Measurements from ENCODE around the gene TDRD9.

TDRD9 gene

DNA sequence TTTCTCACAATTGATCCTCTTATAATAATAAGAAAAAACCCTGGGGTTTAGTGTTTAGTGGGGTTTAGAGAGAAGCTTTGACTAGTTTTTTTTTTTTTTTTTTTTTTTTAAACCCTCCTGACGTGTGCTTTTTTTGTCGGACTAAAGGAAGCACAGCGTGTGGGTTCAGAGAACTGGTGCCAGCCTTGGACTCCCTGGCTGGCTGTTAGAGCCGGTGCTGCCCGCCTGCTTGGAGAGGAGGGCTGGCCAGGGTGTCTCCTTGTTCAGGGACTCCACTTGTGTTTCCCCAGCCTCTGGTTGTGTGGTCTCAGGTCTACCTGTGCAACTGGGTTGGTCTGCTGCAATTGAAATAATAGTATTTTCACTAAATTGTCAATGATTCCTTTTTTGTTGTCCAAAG lies 103.1 kb downstream of the TDRD9 start:
- Histone ChIP-seq H3K4me3 (ENCODE audit: low read depth, low read length) (no peak overlapping the region), H2AFZ (ENCODE audit: low read length, unreplicated experiment) (no peak overlapping the region), H3K36me3 (ENCODE audit: insufficient read depth, low read length) (no peaks in the 10 kb centered on the region), H3K4me1 (ENCODE audit: control insufficient read depth, insufficient read depth, low read length, unreplicated experiment) (no peaks in the 10 kb centered on the region), H3K79me2 (ENCODE audit: control insufficient read depth, insufficient read depth, low read length, unreplicated experiment) (no peaks in the 10 kb centered on the region), H3K27me3 (ENCODE audit: insufficient read depth, low read length) (peaks cover 71% of the 10 kb centered on the region), H3K27ac (ENCODE audit: low read depth, low read length) (no peak overlapping the region)

DNA sequence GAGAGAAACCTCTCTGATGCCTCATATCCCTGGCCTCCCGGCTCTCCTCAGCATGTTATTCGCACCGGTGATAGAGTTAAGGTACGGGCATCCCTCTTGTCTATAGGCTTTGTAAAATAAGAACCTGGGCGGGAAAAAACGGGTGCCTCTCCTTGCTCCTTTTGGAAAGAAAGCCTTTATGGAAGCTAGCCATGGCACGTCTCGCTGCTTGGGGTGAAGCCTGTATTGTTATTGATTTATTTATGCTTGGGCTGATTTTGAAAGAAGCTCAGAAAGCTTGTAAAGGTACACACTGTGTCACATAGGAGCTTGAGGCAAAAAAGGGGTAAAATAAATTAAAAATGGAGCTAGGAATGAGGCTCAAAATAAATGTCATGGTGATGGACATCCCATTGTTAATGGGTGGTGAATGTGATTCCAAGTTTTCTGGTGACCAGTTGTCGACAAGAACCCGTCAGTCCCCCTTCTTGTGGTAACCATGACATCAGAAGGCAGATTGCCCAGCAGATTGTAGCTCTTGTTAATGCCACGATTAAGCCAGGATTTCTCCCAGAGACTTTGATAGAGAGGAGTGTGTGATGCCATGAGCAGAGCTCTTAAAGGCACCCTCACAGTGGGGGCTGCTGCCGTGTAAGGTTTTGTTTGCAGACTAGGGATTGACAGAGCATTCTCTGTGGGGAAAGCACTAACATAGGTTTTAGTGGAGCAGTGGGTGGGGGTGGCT lies 106.9 kb downstream of the TDRD9 start:
- Histone ChIP-seq H3K4me3 (ENCODE audit: low read depth, low read length) (no peak overlapping the region), H3K79me2 (ENCODE audit: control insufficient read depth, insufficient read depth, low read length, unreplicated experiment) (no peaks in the 10 kb centered on the region), H3K27me3 (ENCODE audit: insufficient read depth, low read length) (peaks cover 77% of the 10 kb centered on the region), H3K4me1 (ENCODE audit: control insufficient read depth, insufficient read depth, low read length, unreplicated experiment) (no peaks in the 10 kb centered on the region), H3K36me3 (ENCODE audit: insufficient read depth, low read length) (no peaks in the 10 kb centered on the region), H2AFZ (ENCODE audit: low read length, unreplicated experiment) (no peak overlapping the region), H3K27ac (ENCODE audit: low read depth, low read length) (no peak overlapping the region)

DNA sequence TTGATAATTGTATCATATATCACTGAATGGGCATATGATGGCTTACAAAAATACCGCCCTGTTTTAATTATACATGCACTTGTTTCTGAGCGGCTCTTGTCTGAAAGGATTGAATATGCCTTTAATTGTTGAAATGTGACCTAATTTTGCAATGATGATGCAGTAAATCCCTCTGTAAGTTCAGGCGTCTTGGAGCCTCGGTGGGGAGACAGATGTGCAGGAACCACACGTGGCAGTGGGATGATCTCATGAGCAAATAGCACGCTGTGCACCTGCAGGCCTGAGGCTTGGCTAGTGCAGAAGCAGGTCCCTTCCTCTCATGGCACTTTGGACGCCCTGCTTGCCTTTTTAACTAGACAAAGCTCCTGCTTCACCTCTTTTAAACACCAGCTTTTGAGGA lies 108.0 kb downstream of the TDRD9 start:
- Histone ChIP-seq H3K27me3 (ENCODE audit: insufficient read depth, low read length) (peaks cover 82% of the 10 kb centered on the region), H3K27ac (ENCODE audit: low read depth, low read length) (no peak overlapping the region), H3K79me2 (ENCODE audit: control insufficient read depth, insufficient read depth, low read length, unreplicated experiment) (no peaks in the 10 kb centered on the region), H3K4me3 (ENCODE audit: low read depth, low read length) (no peak overlapping the region), H3K36me3 (ENCODE audit: insufficient read depth, low read length) (no peaks in the 10 kb centered on the region), H2AFZ (ENCODE audit: low read length, unreplicated experiment) (no peak overlapping the region), H3K4me1 (ENCODE audit: control insufficient read depth, insufficient read depth, low read length, unreplicated experiment) (no peaks in the 10 kb centered on the region)

- H3K36me3 ChIP-seq (ENCODE audit: insufficient read depth, low read length), result no peaks in the 10 kb centered on the region
- H3K27ac ChIP-seq (ENCODE audit: low read depth, low read length), result no peak overlapping the region
- H3K4me1 ChIP-seq (ENCODE audit: control insufficient read depth, insufficient read depth, low read length, unreplicated experiment), result no peaks in the 10 kb centered on the region
- H3K27me3 ChIP-seq (ENCODE audit: insufficient read depth, low read length), result peaks cover 84% of the 10 kb centered on the region
- H3K4me3 ChIP-seq (ENCODE audit: low read depth, low read length), result no peak overlapping the region
- H2AFZ ChIP-seq (ENCODE audit: low read length, unreplicated experiment), result no peak overlapping the region
- no peaks in the 10 kb centered on the region for H3K79me2 ChIP-seq (ENCODE audit: control insufficient read depth, insufficient read depth, low read length, unreplicated experiment)
These were observed 108.8 kb downstream of the TDRD9 start for GRCh38 chr14:104037074-104037473.

- H3K27me3 ChIP-seq (ENCODE audit: insufficient read depth, low read length), result peaks cover 80% of the 10 kb centered on the region
- no peaks in the 10 kb centered on the region for H3K4me1 ChIP-seq (ENCODE audit: control insufficient read depth, insufficient read depth, low read length, unreplicated experiment)
- no peak overlapping the region for H3K4me3 ChIP-seq (ENCODE audit: low read depth, low read length)
- H2AFZ ChIP-seq (ENCODE audit: low read length, unreplicated experiment), result no peak overlapping the region
- no peaks in the 10 kb centered on the region for H3K79me2 ChIP-seq (ENCODE audit: control insufficient read depth, insufficient read depth, low read length, unreplicated experiment)
- H3K27ac ChIP-seq (ENCODE audit: low read depth, low read length), result no peak overlapping the region
- H3K36me3 ChIP-seq (ENCODE audit: insufficient read depth, low read length), result no peaks in the 10 kb centered on the region
These were observed 109.6 kb downstream of the TDRD9 start for GRCh38 chr14:104037903-104038302.

DNA sequence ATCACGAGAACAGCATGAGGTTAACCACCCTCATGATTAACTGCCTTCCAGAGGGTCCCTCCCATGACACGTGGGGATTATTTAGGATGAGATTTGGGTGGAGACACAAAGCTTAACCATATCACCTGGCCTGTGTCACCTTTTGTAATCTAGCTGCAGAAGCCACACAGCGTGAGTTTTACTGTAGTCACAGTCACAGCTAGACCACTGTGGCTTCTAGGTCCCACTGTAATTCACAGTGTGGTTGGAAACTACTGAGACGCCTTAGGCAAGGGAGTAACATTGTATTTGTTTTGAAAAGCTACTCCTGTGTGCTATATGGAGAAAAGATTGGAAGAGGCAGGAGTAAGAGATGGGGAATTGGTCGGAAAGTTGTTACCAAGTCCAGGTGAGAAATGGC lies 111.0 kb downstream of the TDRD9 start:
- Histone ChIP-seq H3K36me3 (ENCODE audit: insufficient read depth, low read length) (no peaks in the 10 kb centered on the region), H2AFZ (ENCODE audit: low read length, unreplicated experiment) (no peak overlapping the region), H3K27me3 (ENCODE audit: insufficient read depth, low read length) (peaks cover 72% of the 10 kb centered on the region), H3K79me2 (ENCODE audit: control insufficient read depth, insufficient read depth, low read length, unreplicated experiment) (no peaks in the 10 kb centered on the region), H3K27ac (ENCODE audit: low read depth, low read length) (no peak overlapping the region), H3K4me1 (ENCODE audit: control insufficient read depth, insufficient read depth, low read length, unreplicated experiment) (no peaks in the 10 kb centered on the region), H3K4me3 (ENCODE audit: low read depth, low read length) (no peak overlapping the region)

GRCh38 chr14:104040539-104040938 lies 112.3 kb downstream of the TDRD9 start:
- Histone ChIP-seq H3K4me1 (ENCODE audit: control insufficient read depth, insufficient read depth, low read length, unreplicated experiment) (no peaks in the 10 kb centered on the region), H3K4me3 (ENCODE audit: low read depth, low read length) (no peak overlapping the region), H3K27me3 (ENCODE audit: insufficient read depth, low read length) (peaks cover 60% of the 10 kb centered on the region), H3K27ac (ENCODE audit: low read depth, low read length) (no peak overlapping the region), H3K36me3 (ENCODE audit: insufficient read depth, low read length) (no peaks in the 10 kb centered on the region), H2AFZ (ENCODE audit: low read length, unreplicated experiment) (no peak overlapping the region), H3K79me2 (ENCODE audit: control insufficient read depth, insufficient read depth, low read length, unreplicated experiment) (no peaks in the 10 kb centered on the region)

DNA sequence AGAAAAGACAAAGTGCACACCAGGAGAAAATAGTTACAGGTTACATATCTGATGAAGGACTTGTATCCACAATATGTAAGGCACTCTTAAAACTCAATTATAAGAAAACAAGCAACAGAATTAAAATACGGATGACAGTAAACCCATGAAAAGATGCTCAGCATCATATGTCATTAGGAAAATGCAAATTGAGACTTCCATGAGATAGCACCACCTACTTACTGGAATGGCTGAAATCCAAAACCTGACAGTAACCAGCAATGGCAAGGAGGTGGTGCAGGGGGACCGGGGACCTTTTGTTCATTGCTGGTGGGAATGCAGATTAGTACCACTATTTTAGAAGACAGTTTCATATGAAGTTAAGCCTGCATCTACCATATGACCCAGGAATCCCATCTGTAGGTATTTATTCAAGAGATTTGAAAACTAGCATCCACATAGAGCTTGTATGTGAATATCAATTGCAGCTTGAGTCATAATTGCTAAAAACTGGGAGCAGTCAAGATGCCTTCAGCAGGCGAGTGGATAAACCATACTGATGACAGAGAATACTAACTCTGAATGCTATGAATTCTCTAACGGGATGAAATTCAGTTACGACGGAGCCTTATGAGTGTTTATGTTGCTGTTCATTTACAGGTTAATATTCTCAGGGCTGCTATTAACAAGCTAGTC lies 113.3 kb downstream of the TDRD9 start:
- no peaks in the 10 kb centered on the region for H3K36me3 ChIP-seq (ENCODE audit: insufficient read depth, low read length)
- H3K4me3 ChIP-seq (ENCODE audit: low read depth, low read length), result no peak overlapping the region
- no peak overlapping the region for H2AFZ ChIP-seq (ENCODE audit: low read length, unreplicated experiment)
- H3K27ac ChIP-seq (ENCODE audit: low read depth, low read length), result no peak overlapping the region
- no peaks in the 10 kb centered on the region for H3K4me1 ChIP-seq (ENCODE audit: control insufficient read depth, insufficient read depth, low read length, unreplicated experiment)
- peaks cover 53% of the 10 kb centered on the region for H3K27me3 ChIP-seq (ENCODE audit: insufficient read depth, low read length)
- no peaks in the 10 kb centered on the region for H3K79me2 ChIP-seq (ENCODE audit: control insufficient read depth, insufficient read depth, low read length, unreplicated experiment)

- Histone ChIP-seq H3K27ac (ENCODE audit: low read depth, low read length) (no peak overlapping the region), H3K27me3 (ENCODE audit: insufficient read depth, low read length) (peaks cover 31% of the 10 kb centered on the region), H3K36me3 (ENCODE audit: insufficient read depth, low read length) (no peaks in the 10 kb centered on the region), H3K79me2 (ENCODE audit: control insufficient read depth, insufficient read depth, low read length, unreplicated experiment) (no peaks in the 10 kb centered on the region), H2AFZ (ENCODE audit: low read length, unreplicated experiment) (no peak overlapping the region), H3K4me1 (ENCODE audit: control insufficient read depth, insufficient read depth, low read length, unreplicated experiment) (peaks cover 7% of the 10 kb centered on the region), H3K4me3 (ENCODE audit: low read depth, low read length) (no peak overlapping the region)
These were observed 115.8 kb downstream of the TDRD9 start for GRCh38 chr14:104044016-104044415.

- H3K4me3 ChIP-seq (ENCODE audit: low read depth, low read length), result no peak overlapping the region
- H3K36me3 ChIP-seq (ENCODE audit: insufficient read depth, low read length), result no peaks in the 10 kb centered on the region
- no peak overlapping the region for H2AFZ ChIP-seq (ENCODE audit: low read length, unreplicated experiment)
- H3K27me3 ChIP-seq (ENCODE audit: insufficient read depth, low read length), result no peaks in the 10 kb centered on the region; the same call in 1 of the 2 replicates
- H3K27ac ChIP-seq (ENCODE audit: low read depth, low read length), result no peak overlapping the region
- H3K4me1 ChIP-seq (ENCODE audit: control insufficient read depth, insufficient read depth, low read length, unreplicated experiment), result peaks cover 15% of the 10 kb centered on the region
- no peaks in the 10 kb centered on the region for H3K79me2 ChIP-seq (ENCODE audit: control insufficient read depth, insufficient read depth, low read length, unreplicated experiment)
These were observed 119.5 kb downstream of the TDRD9 start for GRCh38 chr14:104047761-104048160.

All from ACC112 (cell line).